C4-2B (cell line): ENCODE data around the gene R3HDM2.

Experiments
- CTCF ChIP-seq: fragments of 450-650 bp; conservative IDR thresholded peaks from 2 replicates; pipeline ENCODE4 v1.5.1; 2017; ENCODE audit warnings: mild to moderate bottlenecking
- ZFX ChIP-seq: fragments of 450-650 bp; IDR thresholded peaks from 2 replicates; pipeline ENCODE4 v1.6.1; 2017

- TF ChIP-seq ZFX, result no peak
- TF ChIP-seq CTCF, result no peak
Measured at GRCh38 chr12:57207731-57208630, 222.9 kb downstream of the R3HDM2 start.
